H9 (cell line): Measurements from ENCODE around the gene NDUFA6. TPM values are rescaled to one million over a fixed set of nuclear protein-coding genes. Genes with fewer than 3 reads are reported as not detected.
A peak's percentile ranks its signal among the peaks of the same experiment; 100 is the strongest.

ENCODE experiments used
- DNase-seq: peaks from one replicate; pipeline ENCODE4 v3.0.0-alpha.2; 2017
- H2AFZ ChIP-seq: one replicate; pipeline ENCODE4 v1.6.1; 2013; ENCODE audit warnings: mild to moderate bottlenecking, low read length, control low read depth, moderate library complexity
- H2AK5ac ChIP-seq: 2 replicates; pipeline ENCODE4 v1.6.1; 2013; ENCODE audit warnings: low read length, control low read depth, mixed read lengths; ENCODE audit not compliant: insufficient read length
- H2BK120ac ChIP-seq: one replicate; pipeline ENCODE4 v1.6.1; 2013; ENCODE audit warnings: low read depth, mild to moderate bottlenecking, low read length, control low read depth, inconsistent platforms; ENCODE audit not compliant: poor library complexity, severe bottlenecking
- H2BK12ac ChIP-seq: 2 replicates; pipeline ENCODE4 v1.6.1; 2013; ENCODE audit warnings: low read length, control low read depth, mixed read lengths, low read depth; ENCODE audit not compliant: insufficient read length
- H2BK15ac ChIP-seq: 2 replicates; pipeline ENCODE4 v1.6.1; 2013; ENCODE audit warnings: low read depth, low read length, control low read depth
- H2BK20ac ChIP-seq: one replicate; pipeline ENCODE4 v1.6.1; 2013; ENCODE audit warnings: low read depth, mild to moderate bottlenecking, low read length, control low read depth, inconsistent platforms; ENCODE audit not compliant: poor library complexity, severe bottlenecking
- H2BK5ac ChIP-seq: 2 replicates; pipeline ENCODE4 v1.6.1; 2013; ENCODE audit warnings: low read length, control low read depth, mixed read lengths; ENCODE audit not compliant: insufficient read length
- H3K14ac ChIP-seq: 2 replicates; pipeline ENCODE4 v1.6.1; 2013; ENCODE audit warnings: low read length, control low read depth; ENCODE audit not compliant: insufficient read depth
- H3K18ac ChIP-seq: 2 replicates; pipeline ENCODE4 v1.6.1; 2013; ENCODE audit warnings: low read depth, mild to moderate bottlenecking, mixed read lengths, low read length, control low read depth; ENCODE audit not compliant: insufficient read length
- H3K23ac ChIP-seq: 2 replicates; pipeline ENCODE4 v1.6.1; 2013; ENCODE audit warnings: low read length, control low read depth, mixed read lengths, low read depth; ENCODE audit not compliant: insufficient read length
- H3K23me2 ChIP-seq: 2 replicates; pipeline ENCODE4 v1.6.1; 2013; ENCODE audit warnings: low read depth, mild to moderate bottlenecking, mixed read lengths, low read length, control low read depth; ENCODE audit not compliant: insufficient read length, poor library complexity, severe bottlenecking
- H3K27ac ChIP-seq: 2 replicates; pipeline ENCODE4 v1.5.1; 2013; ENCODE audit warnings: low read length, control low read depth, mixed read lengths, low read depth; ENCODE audit not compliant: insufficient read length
- H3K27me3 ChIP-seq: 2 replicates; pipeline ENCODE4 v1.6.1; 2013; ENCODE audit warnings: low read length, control low read depth, inconsistent platforms; ENCODE audit not compliant: insufficient read depth
- H3K4ac ChIP-seq: 2 replicates; pipeline ENCODE4 v1.6.1; 2013; ENCODE audit warnings: low read depth, mild to moderate bottlenecking, control low read depth, inconsistent platforms, low read length, moderate library complexity
- H3K4me1 ChIP-seq: 2 replicates; pipeline ENCODE4 v1.6.1; 2013; ENCODE audit warnings: low read length, control low read depth, inconsistent platforms; ENCODE audit not compliant: insufficient read depth
- H3K4me2 ChIP-seq: 2 replicates; pipeline ENCODE4 v1.6.1; 2013; ENCODE audit warnings: low read length, control low read depth, mixed read lengths; ENCODE audit not compliant: insufficient read length, insufficient read depth
- H3K56ac ChIP-seq: 2 replicates; pipeline ENCODE4 v1.6.1; 2013; ENCODE audit warnings: low read depth, mild to moderate bottlenecking, mixed read lengths, low read length, control low read depth; ENCODE audit not compliant: insufficient read length
- H3K79me1 ChIP-seq: 2 replicates; pipeline ENCODE4 v1.6.1; 2013; ENCODE audit warnings: low read depth, mild to moderate bottlenecking, moderate library complexity, low read length, control low read depth, inconsistent platforms; ENCODE audit not compliant: insufficient read depth, poor library complexity, severe bottlenecking
- H3K79me2 ChIP-seq: 2 replicates; pipeline ENCODE4 v1.6.1; 2013; ENCODE audit warnings: low read length, control low read depth, inconsistent platforms; ENCODE audit not compliant: insufficient read depth
- H3K9ac ChIP-seq: 2 replicates; pipeline ENCODE4 v1.6.1; 2013; ENCODE audit warnings: low read length, control low read depth, mixed read lengths; ENCODE audit not compliant: insufficient read length; ENCODE audit errors: extremely low read depth
- H3K9me3 ChIP-seq: one replicate; pipeline ENCODE4 v1.6.1; 2013; ENCODE audit warnings: low read depth, low read length, inconsistent platforms; ENCODE audit not compliant: control insufficient read depth
- H3T11ph ChIP-seq: one replicate; pipeline ENCODE4 v1.6.1; 2013; ENCODE audit warnings: mild to moderate bottlenecking, low read length, control low read depth, inconsistent platforms
- H4K20me1 ChIP-seq: one replicate; pipeline ENCODE4 v1.6.1; 2013; ENCODE audit not compliant: control insufficient read depth, insufficient read length, insufficient read depth
- H4K5ac ChIP-seq: 2 replicates; pipeline ENCODE4 v1.6.1; 2013; ENCODE audit warnings: low read depth, mild to moderate bottlenecking, mixed read lengths, low read length, control low read depth; ENCODE audit not compliant: insufficient read length
- H4K8ac ChIP-seq: replicated peaks from 2 replicates; pipeline ENCODE4 v1.6.1; 2013; ENCODE audit warnings: low read length, control low read depth, mixed read lengths, low read depth; ENCODE audit not compliant: insufficient read length
- H4K91ac ChIP-seq: 2 replicates; pipeline ENCODE4 v1.6.1; 2013; ENCODE audit warnings: low read depth, mild to moderate bottlenecking, moderate library complexity, mixed read lengths, low read length, control low read depth; ENCODE audit not compliant: insufficient read length
- H3K27ac Mint-ChIP-seq, 3 experiments: 2 replicates in 2 of 3; 3 replicates in 1 of 3; pipeline ENCODE4 v1.8.0; 2020 to 2021; ENCODE audit warnings: mixed read lengths in 3 of 3, mild to moderate bottlenecking in 1 of 3, moderate library complexity in 1 of 3
- H3K27me3 Mint-ChIP-seq: 2 replicates; pipeline ENCODE4 v1.8.0; 2021; ENCODE audit warnings: low read depth, mild to moderate bottlenecking, moderate library complexity, mixed read lengths
- H3K36me3 Mint-ChIP-seq, 3 experiments: 2 replicates in 2 of 3; 3 replicates in 1 of 3; pipeline ENCODE4 v1.8.0; 2020 to 2021; ENCODE audit warnings: low read depth in 3 of 3, mixed read lengths in 3 of 3; ENCODE audit not compliant: insufficient read depth in 1 of 3
- H3K4me1 Mint-ChIP-seq, 2 experiments: 2 replicates each; pipeline ENCODE4 v1.8.0; 2020; ENCODE audit warnings: mixed read lengths in 2 of 2
- H3K4me3 Mint-ChIP-seq, 2 experiments: 2 replicates in 1 of 2; 3 replicates in 1 of 2; pipeline ENCODE4 v1.8.0; 2020 to 2021; ENCODE audit warnings: mild to moderate bottlenecking in 2 of 2, mixed read lengths in 2 of 2, moderate library complexity in 1 of 2
- H3K9me3 Mint-ChIP-seq, 2 experiments: 2 replicates in 1 of 2; 3 replicates in 1 of 2; pipeline ENCODE4 v1.8.0; 2020; ENCODE audit warnings: mild to moderate bottlenecking in 2 of 2, mixed read lengths in 2 of 2, moderate library complexity in 1 of 2
- WGBS: extraction: QIAGEN DNeasy Blood & Tissue Kit; methylation state at CpG from one replicate; pipeline ENCODE4 v1.1.7; 2013; ENCODE audit warnings: missing lambda C conversion rate, low lambda C conversion rate, mixed read lengths; ENCODE audit not compliant: insufficient read length; ENCODE audit errors: extremely low coverage; 5-methylcytosine and 5-hydroxymethylcytosine counted together
- total RNA-seq: library from RNA; stranded (reverse); gene quantifications from 2 replicates; pipeline ENCODE4 v1.2.1, GENCODE V29; 2021
- TF ChIP-seq, protein P1 (sequence below): fragments of 200-600 bp; sonication (generic); conservative IDR thresholded peaks from 3 replicates; pipeline ENCODE4 v1.8.0; 2021; ENCODE audit warnings: antibody characterized with exemption, mild to moderate bottlenecking

The NDUFA6 gene
- total RNA-seq, 1 experiment from 2014 or later: 91.7 TPM

DNA sequence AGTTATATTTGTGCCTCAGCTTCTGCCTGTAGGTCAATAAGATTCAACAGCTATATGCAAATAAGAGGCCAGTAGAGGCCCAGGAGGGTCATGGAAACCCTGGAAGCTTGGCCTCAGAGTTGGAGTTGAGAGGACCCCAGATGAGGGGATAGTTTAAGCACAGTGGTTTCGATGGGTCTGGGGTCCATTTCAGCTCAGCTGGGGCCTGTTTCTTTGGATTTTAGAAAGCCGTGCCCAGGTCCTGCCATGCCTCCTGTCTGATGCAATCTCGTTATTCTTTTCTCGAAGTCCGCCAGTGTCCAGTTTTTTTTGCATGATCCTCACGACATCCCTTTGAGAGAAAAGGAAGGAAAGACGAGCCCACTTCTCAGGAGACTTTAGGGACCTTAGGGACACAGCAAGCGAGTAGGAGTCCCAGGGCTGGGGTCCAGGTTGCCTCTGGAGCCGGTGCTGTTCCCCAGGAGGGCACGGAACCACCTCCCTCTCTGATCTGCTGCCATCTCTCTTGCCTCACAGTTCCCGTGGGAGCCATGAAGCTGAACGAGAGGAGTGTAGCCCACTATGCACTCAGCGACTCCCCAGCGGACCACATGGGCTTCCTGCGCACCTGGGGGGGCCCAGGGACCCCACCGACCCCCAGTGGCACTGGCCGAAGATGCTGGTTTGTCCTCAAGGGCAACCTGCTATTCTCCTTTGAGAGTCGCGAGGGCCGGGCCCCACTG lies 13.6 kb downstream of the NDUFA6 start:
- H3K4me1 ChIP-seq: no peaks in the 10 kb centered on the region
- WGBS: no CpG with 5 or more reads among the region's 20 CpGs
- H3K27me3 Mint-ChIP-seq: peaks cover 6% of the 10 kb centered on the region; the same call in 1 of the 2 replicates
- H3K23ac ChIP-seq: no peak overlapping the region
- TF ChIP-seq, protein P1, sequence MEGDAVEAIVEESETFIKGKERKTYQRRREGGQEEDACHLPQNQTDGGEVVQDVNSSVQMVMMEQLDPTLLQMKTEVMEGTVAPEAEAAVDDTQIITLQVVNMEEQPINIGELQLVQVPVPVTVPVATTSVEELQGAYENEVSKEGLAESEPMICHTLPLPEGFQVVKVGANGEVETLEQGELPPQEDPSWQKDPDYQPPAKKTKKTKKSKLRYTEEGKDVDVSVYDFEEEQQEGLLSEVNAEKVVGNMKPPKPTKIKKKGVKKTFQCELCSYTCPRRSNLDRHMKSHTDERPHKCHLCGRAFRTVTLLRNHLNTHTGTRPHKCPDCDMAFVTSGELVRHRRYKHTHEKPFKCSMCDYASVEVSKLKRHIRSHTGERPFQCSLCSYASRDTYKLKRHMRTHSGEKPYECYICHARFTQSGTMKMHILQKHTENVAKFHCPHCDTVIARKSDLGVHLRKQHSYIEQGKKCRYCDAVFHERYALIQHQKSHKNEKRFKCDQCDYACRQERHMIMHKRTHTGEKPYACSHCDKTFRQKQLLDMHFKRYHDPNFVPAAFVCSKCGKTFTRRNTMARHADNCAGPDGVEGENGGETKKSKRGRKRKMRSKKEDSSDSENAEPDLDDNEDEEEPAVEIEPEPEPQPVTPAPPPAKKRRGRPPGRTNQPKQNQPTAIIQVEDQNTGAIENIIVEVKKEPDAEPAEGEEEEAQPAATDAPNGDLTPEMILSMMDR: no peak
- no peak overlapping the region for H3K4me2 ChIP-seq
- H2BK12ac ChIP-seq: no peak overlapping the region
- H2AK5ac ChIP-seq: no peak overlapping the region
- no peak overlapping the region for H2BK5ac ChIP-seq
- no peaks in the 10 kb centered on the region for H3K27me3 ChIP-seq
- no peak overlapping the region for H2BK20ac ChIP-seq
- no peak overlapping the region for H3K14ac ChIP-seq
- no peaks in the 10 kb centered on the region for H3K79me1 ChIP-seq
- H3K9me3 ChIP-seq: no peaks in the 10 kb centered on the region
- H4K91ac ChIP-seq: no peak overlapping the region
- H2AFZ ChIP-seq: no peak overlapping the region
- no peak overlapping the region for H3T11ph ChIP-seq
- H4K20me1 ChIP-seq: no peaks in the 10 kb centered on the region
- peak overlapping the region in 1 of 2 experiments; percentile 48; a peak in 1 of 5 replicates for H3K4me3 Mint-ChIP-seq
- no peak overlapping the region for H2BK120ac ChIP-seq
- no peak overlapping the region for H3K27ac ChIP-seq
- peaks cover 6% of the 10 kb centered on the region for H3K23me2 ChIP-seq
- H3K4ac ChIP-seq: no peak overlapping the region; the same call in 1 of the 2 replicates
- no peak overlapping the region for H3K27ac Mint-ChIP-seq
- no peak for DNase-seq
- no peak overlapping the region for H2BK15ac ChIP-seq
- H3K79me2 ChIP-seq: no peaks in the 10 kb centered on the region
- no peaks in the 10 kb centered on the region; a peak in 1 of 5 replicates for H3K9me3 Mint-ChIP-seq
- H3K4me1 Mint-ChIP-seq: peaks cover 21 to 23% of the 10 kb centered on the region in 2 experiments
- H3K56ac ChIP-seq: no peak overlapping the region
- H3K36me3 Mint-ChIP-seq: peaks cover 3 to 4% (median 4%) of the 10 kb centered on the region in 3 experiments; a peak in 3 of 7 replicates
- no peak overlapping the region for H3K9ac ChIP-seq
- no peak overlapping the region for H3K18ac ChIP-seq
- H4K8ac ChIP-seq: no peak overlapping the region
- no peak overlapping the region for H4K5ac ChIP-seq
